Activated CD4-positive, alpha-beta T cell treated with anti-CD3 and anti-CD28 coated beads for 48 hours (primary cell): Measurements from ENCODE around the gene KAT6B.

ENCODE experiments used
- DNase-seq: peaks from one replicate; pipeline ENCODE4 v3.0.0-alpha.2; 2020

The KAT6B gene

DNA sequence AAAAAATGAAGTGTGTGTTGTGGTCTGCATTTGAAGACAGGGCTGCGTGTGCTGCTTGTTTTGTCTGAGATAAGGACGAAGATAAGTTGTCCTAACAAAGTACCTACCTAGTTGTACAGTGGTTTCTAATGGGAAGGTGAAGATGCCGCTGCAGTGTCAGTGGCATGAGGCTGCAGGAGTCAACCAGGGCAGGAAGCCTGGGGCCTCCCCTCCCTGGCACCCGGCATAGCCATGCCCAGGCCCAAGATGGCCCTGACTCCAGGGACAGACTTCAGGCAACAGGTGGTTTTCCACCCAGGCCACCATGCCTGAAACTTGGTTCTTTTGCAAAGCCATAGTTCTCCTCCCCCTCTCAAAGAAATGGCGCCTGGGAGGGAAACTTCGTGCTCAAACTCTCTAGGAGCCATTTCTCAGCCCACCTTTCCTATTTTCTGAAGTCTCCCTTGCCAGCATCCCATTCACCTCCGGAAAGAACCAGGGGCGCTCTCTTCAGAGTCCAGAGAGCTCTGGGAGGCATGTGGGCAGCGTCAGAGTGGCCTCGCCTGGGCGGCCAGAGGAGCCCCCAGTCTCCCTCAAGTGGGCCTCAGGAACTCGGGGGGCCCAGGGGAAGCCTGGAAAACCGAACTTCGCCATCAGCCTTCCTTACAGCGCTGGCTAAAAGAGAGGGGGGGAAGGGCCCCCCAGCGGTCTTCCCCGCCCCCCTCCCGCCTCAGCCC lies 2.1 kb upstream of the KAT6B start:
- DNase-seq = peak; percentile 40

DNA sequence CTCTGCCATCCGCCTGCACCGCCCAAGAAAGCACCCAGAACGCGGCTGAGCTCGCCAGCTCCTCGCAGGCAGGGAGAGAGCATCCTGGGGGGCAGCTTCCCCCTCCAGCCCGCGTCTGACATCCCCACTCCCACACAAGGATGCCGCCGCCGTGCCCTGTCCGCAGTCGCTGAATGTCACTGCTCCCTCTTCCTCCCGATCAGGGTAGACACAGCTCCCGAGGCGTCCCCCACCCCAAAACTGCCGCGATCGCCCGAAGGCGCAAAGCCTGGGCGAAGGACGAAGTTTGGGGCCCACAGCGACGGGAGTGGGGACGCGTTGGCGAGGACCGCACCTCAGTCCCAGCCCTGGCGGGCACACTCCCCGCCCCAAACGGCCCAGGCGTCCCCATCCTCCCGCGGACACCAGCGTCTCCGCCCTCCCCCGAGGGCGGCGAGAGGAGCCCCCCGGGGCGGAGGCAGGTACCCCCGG lies 1.5 kb upstream of the KAT6B start:
- peak; percentile 61 for DNase-seq

DNA sequence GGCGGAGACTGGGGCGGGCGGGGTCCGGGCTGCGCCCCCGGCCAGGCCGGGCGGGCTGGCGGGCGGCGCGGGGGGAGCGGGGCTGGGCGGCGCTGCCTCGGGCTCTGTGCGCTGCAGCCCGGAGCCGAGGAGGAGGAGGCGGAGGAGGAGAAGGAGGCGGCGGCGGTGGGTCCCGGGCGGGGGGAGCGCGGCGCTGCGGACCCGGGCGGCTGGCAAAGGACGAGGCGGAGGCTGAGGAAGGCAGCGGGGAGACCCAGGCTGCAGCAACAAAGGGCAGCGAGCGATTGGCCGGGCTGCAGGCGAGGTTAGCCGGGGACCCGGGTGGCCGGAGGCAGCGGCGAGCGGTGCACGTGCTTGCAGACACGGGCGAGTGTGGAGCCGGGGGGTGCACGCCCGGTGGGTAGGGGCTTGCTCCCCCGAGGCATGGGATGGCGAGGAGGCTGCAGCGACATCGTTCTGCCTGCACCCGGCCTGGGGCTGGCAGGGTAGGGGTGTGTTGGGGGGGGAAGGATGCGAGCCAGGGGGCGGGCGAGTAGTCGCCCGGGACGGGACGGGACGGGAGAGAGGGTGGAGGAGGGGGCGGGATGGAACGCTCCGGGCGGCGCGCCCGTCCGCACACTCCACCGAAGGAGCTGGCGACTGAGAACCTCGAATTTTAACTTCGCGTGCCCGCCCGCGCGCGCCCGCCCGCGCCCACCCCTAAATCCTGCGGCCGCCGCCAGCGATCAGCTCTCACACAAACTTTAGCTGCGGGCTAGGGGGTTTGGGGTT lies 844 bp upstream of the KAT6B start:
- DNase-seq = no peak

DNA sequence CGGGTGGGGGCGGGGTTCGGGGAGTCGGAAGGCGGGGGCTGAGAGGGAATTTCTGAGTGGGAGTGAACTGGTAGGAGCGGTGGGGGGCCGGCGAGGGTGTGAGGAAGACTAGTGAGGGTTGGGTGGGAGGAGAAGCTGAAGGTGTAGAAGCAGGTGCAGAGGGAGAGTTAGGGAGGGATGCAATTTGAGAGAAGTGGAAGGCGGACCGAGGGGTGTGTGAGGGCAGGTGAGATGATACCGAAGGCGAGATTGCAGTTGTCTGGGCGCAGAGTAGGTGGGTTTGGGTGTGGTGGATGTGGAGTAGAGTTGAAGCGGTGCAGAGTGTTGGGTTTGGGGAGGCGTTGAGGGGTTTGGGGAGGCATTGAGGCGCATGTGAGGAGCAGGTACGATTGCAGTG lies 643 bp downstream of the KAT6B start:
- no peak for DNase-seq

DNA sequence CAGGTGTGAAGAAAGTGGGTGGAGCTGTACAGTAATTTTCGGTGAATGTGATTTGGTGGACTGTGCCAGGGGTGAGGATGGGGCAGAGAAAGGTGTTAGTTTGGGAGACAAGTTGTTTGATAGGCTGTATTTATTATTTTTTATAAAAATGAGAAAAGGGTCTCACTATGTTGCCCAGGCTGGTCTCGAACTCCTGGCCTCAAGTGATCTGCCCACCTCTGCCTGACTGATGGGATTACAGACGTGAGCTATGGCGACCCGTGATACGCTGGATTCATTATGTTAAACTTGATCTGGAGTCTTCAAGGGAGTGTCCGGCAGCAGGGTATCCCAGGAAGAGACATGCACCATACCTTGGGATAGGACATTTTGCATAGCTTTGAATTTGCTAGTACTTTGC lies 1.3 kb downstream of the KAT6B start:
- no peak for DNase-seq

DNA sequence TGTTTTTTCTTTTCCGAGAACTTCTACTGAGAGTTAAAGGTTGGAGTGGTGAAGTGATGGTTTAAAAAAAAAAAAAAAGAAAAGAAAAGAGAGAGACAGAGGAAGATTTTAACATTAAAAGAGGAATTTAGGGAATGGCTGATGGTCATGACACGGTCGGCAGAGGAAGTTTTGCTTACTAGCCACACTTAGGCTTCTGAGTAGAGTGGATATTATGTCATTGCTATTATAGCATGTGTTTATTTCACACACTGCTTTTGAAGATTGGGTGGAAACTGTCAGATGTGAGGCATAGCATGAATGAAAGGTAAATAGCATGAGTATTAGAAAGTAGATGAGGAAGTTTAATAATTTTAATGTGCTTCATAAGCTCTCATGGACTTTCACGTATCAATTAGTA lies 2.5 kb downstream of the KAT6B start:
- no peak for DNase-seq

DNA sequence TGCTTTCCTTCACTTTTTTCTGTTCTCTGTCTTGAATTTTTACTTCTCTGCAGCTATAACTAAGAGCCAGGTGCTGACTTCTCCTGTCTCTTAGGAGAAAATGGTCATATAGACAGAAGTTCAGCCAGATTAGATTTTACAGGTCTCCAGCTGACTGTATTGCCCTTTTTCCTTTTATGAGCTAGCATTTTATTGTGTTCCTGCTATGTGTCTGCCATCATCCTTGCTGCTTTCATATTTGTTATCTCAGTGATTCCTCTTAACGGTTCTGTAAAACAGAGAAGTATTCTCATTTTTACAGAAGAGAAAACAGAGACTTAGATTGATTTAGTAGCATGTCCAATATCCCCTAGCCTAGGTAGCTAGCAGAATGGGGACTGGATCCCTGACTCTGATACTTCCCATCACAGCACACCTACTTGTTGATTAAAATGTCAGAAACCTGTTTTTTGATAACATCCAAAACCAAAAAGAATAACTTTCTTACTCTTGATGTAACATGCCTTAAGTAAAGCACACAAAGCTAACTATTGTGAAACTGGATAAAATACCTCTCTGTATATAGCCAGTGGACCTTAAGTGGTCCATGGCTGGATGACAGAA lies 5.2 kb downstream of the KAT6B start:
- no peak for DNase-seq

DNA sequence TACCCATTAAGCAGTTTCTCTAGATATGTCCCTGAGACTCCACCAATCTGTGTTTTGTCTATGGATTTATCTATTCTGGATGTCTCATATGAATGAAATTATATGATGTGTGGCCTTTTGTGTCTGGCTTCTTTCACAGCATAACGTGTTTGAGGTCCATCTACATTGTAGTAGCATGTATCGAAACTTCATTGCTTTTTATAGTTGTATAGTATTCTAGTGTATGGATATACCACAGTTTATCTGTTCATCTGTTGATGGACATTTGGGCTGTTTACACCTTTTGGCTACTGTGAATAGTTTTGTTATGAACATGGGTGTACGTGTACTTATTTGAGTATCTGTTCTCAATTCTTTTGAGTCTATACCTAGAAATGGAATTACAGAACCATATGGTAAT lies 9.6 kb downstream of the KAT6B start:
- no peak for DNase-seq

DNA sequence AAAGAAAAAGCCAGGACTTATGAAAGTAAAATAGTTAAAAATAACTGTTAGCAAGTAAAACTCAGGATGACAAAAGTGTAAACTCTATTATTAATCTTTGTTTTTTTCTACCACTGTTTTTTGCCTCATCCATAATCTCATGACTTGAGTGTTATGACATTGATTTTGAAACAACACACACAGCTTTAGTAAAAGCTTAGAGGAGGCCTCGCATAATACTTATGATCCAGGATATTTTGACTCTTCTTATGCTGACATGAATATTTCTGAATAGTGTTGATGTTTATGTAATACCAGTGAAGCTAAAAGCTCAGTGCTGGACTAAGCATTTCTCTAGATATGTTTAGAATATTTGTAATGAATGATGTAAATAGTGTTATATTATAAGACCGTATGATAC lies 10.5 kb downstream of the KAT6B start:
- no peak for DNase-seq

DNA sequence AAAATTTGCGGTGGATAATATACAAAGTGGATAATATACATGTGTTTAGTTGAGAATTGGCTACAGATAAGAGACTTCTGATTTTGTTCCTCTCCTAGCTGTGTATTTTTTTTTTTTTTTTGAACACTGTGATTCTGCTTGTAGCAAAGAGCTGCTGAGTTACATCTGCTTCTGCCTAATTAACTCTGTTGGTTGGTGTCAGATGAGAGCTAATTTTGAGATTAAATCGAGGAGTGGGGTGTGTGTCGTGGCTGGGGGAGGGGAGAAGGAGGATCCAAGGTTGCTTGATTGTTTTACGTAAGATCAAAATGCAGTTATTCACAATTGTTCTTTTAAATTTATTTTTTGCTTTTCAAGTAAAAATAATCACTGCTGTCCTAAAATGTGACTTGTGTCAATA lies 11.3 kb downstream of the KAT6B start:
- no peak for DNase-seq

DNA sequence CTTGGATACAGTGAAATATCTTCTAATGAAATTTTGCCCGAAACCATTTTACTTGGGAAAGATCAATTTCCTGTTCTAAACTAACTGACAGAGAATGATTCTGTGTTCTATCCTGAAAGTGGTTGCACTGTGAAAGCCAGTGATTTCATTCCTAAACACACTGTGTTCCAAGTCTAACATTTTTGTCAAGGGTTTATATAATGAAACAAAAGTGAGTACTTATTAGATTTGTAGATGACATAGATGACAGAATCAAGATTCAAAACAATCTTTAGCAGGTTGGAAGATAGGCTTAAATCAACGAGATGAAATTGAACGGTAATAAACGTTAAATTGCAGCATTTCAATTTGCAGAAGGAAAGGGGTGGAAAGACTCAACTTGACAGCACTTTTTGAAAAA lies 13.3 kb downstream of the KAT6B start:
- DNase-seq = no peak

DNA sequence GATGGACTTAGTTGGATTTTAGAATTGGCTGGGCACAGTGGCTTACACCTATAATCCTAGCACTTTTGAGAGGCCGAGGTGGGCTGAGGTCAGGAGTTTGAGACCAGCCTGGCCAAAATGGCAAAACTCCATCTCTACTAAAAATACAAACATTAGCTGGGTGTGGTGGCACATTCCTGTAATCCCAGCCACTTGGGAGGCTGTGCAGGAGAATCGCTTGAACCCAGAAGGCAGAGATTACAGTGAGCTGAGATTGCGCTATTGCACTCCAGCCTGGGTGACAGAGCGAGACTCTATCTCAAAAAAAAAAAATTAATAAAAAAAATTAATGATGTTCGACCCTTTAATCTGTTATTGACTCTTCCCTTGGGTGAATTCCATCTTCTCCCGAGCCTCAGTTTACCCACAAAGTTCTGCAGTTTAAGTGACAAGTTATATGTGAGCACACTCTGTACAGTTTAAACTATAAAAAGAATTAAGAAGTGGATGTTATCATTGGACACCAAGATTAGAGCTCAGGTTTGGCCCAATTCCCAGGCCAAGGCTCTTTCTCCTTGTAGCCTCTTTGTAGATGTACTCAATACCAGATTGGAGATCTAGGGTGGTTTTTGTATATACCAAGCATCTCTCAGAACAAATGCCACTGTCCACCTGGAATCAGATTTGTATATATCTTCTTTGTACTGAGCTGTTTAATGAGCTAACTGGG lies 15.0 kb downstream of the KAT6B start:
- DNase-seq = no peak

DNA sequence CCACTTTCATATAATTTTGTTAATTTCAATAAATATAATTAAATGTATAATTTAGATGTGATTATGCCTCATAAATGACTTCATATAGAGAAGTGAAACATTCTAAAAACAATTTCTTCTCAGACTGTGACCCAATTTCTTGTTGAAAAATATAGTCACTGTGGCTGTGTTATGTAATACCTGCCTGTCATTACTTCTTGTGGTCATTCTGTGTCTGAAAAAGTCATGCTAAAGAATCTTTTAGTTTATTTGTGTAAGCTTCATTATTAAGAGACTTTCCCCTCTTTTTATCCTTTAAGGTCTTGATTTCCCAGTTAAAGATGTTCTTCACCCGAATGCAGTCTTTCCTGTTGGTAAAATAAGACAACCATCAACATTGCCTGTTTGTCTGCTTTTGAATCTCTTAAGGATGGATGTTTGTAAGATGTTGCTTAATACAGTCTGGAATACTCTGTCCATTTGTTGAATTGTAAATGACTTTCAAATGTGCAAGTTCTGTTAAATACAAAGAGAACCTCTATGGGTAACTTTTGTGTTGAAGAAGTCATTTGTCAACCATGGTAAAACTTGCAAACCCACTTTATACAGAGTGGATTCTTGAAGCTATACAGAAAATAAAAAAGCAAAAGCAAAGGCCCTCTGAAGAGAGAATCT lies 16.0 kb downstream of the KAT6B start:
- no peak for DNase-seq

DNA sequence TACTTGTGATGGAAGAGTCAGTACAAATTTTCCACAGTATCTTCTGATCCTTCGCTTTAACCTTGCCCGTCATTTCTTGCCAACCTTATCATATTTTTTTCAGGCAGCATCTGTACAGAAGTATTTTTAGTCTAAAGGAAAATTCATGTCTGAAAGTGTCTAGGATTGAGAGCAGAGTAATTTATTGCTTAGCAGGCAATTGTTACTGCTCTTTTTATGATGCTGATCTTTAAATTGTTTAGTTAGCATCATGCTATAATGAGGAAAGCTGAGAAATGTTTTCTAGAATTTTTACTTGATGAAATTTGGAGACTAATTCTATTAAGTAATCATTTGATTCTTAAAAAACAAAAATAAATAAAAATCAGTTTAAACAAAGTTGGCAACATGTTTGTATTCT lies 20.6 kb downstream of the KAT6B start:
- no peak for DNase-seq

DNA sequence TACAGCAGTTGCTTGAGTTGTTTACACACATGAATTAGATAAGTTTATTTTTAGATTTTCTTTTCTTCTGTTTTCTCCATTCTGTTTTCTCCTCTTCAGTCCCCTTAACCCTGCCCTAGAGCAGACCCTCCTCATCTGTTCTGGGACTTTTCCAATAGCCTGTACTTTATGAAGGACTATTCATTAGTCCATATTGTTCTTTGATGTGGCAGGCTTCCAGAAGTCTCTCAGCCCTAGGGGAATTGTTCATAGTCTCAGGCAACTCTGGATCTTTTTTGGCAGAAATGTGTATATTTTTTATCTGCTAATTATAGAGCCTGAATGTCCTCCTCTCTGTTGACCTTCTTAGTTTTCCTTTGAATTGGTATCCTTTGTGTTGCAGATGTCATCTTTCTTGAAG lies 25.4 kb downstream of the KAT6B start:
- DNase-seq = no peak

DNA sequence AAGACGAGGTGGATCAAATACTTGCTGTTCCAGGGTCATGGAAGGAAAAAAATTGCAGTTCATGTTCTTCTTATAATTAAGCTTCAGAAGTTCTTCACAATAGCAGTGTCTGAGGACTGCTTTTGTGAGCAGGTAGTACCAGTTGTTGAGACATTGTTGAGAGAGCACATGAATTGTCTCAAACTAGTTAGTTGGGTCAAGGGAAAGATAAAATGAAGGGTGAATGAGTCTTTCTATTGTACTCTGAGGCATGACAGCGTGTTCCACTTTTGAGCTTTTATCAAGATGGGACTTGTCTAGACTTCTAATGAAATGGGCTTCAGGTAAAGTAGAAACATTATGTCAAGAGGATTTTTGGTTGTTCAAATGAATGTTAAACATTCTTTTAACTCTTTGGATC lies 26.0 kb downstream of the KAT6B start:
- DNase-seq = no peak

DNA sequence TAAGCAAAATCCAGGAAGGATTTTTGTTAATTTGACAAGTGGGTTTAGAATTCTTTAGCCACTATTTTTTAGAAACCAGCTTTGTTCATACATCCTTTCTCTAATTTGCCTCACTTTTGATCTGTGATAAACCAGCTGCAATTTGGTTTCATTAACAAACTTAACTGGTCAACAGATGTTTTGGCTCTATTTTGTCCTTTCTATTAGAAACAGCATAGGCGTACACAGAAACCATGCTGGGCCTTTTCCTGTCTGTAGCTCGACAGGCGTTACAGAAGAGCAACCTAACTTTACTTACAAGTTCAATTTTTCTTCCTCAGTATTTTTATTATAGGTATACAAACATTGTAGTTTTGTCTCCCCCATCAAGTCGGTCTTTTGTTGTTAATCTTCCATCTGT lies 28.2 kb downstream of the KAT6B start:
- DNase-seq = no peak

DNA sequence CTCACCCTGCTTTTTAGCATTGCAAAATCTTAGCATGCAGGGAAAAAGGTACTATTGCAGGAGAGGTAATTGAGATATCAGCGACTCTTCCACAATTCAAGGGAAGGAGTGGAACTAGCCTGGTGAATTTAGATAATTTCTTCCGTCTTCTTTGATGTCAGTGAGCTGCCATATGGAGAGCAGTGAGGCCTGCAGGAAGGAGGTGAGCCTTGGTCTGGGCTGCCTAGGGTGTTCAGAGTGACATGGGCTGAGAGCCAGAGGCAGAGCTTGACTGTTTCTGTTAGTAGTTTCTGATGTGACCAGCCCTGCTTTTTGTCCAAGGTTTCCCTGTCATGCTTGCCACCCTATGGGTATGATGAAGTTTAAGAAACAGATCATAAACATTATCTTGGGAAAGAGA lies 28.6 kb downstream of the KAT6B start:
- peak; percentile 22 for DNase-seq

DNA sequence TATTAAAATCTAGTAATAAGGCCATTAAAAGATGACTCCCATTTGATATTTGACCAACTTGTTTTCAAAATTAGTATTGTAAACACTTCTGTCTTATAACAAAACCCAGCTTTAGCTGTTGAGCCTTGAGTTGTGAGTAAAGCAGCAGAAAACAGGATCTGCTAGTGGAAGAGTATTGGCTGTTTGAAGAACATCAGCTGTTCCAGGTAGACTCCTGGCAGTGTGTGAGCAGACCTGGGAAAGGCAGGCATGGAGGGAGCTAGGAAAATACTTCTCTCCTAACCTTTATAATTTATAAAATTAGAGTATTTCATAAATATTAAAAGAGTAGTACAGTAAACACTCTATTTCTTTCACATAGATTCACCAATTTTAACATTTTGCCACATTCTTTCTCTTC lies 29.0 kb downstream of the KAT6B start:
- no peak for DNase-seq

DNA sequence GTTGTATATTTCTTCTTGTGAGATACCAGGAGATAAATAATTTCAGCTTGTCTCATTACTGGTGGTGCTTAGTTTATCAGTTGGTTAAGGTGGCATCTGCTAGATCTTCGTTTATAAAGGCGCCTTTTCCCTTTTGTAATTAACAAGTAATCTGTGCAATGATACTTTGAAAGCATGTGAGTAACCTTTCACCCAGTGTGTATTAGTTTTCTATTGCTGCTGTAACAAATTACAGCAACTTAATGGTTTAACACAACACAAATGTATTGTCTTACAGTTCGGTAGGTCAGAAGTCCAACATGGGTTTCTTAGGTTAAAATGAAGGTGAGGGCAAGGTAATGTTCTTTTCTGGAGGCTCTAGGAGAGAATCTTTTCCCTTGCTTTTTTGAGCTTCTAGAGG lies 30.5 kb downstream of the KAT6B start:
- DNase-seq = no peak

DNA sequence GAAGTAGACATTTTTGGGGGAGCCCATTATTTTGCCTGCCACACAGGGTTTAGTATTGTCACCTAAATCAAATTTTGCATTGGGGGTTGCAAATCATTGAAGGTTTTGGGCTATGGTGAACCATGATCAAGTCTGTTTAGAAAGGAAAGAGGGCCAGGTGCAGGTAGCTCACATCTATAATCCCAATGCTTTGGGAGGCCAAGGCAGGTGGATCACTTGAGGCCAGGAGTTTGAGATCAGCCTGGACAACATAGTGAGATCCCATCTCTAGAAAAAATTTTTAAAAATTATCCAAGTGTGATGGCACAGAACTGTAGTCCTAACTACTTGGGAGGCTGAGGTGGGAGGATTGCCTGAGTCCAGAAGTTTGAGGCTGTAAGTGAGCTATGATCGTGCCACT lies 31.2 kb downstream of the KAT6B start:
- no peak for DNase-seq

DNA sequence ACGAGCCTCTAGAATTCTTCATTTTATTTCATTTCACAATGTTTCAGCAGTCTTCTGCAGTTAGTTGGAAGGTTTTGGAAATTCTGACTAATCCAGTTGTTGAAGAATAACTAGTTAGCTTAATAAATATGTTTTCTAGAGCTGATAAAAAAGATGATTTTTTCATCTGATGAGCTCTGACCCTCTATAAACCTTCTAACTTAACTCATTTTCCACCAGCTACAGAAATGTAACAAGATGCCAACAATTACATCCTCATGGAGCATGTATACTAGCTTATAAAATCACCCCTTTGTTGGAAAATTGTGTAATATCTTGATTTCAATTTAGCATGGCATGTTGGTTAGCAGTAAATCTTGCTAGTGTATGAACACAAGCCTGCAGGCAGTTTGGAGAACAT lies 33.1 kb downstream of the KAT6B start:
- no peak for DNase-seq

DNA sequence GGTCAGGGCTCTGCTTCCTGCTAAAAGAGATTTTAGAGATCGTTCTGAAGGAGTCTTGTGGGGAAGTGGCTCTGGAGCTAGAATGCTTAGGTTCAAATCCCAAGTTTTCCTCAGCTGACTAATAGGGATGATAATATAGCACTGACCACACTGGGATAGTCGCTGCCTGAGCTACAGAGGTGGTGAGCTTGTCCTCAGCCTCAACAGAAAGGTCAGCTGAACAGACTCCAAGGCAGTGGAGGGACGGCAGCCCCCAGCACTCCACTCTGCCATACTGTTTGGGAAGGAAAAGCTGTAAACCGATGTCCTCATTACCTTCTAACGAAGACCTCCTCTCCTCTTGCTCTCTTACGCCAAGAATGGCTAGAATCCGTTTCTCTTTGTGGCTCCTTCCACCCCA lies 36.2 kb downstream of the KAT6B start:
- DNase-seq = no peak
